AG04449 (cell line): ENCODE measurements around the gene DPAGT1.

Experiments used
- CTCF ChIA-PET: fragments of 350-600 bp; formaldehyde crosslinking; extraction: SDS; loops from one replicate; lab custom pipeline; 2021; ENCODE audit warnings: antibody characterized with exemption; lab: Yijun Ruan, JAX
- POLR2A ChIA-PET: fragments of 400-600, 350-600 bp; formaldehyde crosslinking; extraction: SDS; loops from one replicate; lab custom pipeline; 2020; ENCODE audit warnings: antibody characterized with exemption, inconsistent platforms; lab: Yijun Ruan, JAX
- DNase-seq: peaks from one replicate; pipeline ENCODE4 v3.0.0-alpha.2; 2010; ENCODE audit warnings: low read depth, low spot score
- H3K4me3 ChIP-seq: 2 replicates; pipeline ENCODE4 v1.5.1; 2011; ENCODE audit warnings: low read depth, mild to moderate bottlenecking, control low read depth, low read length
- TF ChIP-seq, protein P1 (sequence below): IDR thresholded peaks from one replicate; pipeline ENCODE4 v1.5.1; 2011; ENCODE audit warnings: mild to moderate bottlenecking, moderate library complexity, low read length, control low read depth, inconsistent platforms; ENCODE audit not compliant: insufficient read depth; ENCODE audit errors: missing control alignments

The DPAGT1 gene

DNA sequence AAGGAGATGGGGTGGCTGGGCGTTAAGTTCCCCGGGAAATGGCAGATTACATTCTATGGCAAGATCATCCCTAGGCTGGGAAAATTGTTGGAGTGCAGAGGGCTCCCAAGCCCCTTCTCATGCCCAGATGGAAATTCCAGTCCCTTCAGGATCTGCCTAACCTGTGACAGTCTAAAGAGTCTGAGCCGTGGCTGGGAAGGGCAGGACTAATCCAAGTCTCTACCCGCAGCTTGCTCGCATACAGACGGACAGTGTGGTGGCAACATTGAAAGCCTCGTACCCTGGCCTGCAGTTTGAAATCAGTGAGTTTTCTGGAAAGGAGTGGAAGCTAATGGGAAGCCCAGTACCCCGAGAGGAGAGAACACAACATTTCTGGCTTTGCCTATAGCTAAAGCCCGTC is 13.2 kb downstream of the DPAGT1 start:
- DNase-seq, result no peak
- TF ChIP-seq, protein P1, sequence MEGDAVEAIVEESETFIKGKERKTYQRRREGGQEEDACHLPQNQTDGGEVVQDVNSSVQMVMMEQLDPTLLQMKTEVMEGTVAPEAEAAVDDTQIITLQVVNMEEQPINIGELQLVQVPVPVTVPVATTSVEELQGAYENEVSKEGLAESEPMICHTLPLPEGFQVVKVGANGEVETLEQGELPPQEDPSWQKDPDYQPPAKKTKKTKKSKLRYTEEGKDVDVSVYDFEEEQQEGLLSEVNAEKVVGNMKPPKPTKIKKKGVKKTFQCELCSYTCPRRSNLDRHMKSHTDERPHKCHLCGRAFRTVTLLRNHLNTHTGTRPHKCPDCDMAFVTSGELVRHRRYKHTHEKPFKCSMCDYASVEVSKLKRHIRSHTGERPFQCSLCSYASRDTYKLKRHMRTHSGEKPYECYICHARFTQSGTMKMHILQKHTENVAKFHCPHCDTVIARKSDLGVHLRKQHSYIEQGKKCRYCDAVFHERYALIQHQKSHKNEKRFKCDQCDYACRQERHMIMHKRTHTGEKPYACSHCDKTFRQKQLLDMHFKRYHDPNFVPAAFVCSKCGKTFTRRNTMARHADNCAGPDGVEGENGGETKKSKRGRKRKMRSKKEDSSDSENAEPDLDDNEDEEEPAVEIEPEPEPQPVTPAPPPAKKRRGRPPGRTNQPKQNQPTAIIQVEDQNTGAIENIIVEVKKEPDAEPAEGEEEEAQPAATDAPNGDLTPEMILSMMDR, result no peak
- no peak overlapping the region for H3K4me3 ChIP-seq
- ChIA-PET POLR2A (no interaction called here), CTCF (interaction anchor here (1.0 kb wide), 1 partner anchor 195 kb away, joined by 3 read pairs; no protein-coding TSS in a partner anchor)

DNA sequence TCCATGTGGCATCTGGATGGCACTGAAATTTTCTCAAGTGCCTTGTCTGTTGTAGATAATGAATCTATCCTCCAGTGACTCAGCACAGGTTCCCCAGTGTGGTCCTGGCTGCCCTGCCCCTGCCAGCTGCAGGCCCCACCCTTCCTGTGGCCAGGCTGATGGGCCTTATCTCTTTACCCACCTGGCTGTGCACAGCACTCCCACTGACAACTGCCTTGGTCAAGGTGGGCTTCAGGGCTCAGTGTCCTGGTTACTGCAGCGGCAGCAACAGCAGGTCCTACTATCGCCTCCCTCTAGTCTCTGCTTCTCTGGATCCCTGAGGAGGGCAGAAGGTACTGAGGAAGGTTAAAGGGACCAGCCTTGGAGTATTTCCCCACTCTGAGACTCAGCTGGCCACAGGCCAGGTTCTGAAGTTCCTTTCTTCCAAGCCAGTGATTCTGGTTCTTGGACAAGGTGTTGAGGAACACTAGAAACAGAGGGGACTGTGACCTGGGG is 13.9 kb downstream of the DPAGT1 start:
- no peak for DNase-seq
- TF ChIP-seq, protein P1, result no peak
- ChIA-PET POLR2A (no interaction called here), CTCF (interaction anchor here (0.8 kb wide), 1 partner anchor 36 kb away, joined by 3 read pairs; no protein-coding TSS in a partner anchor)
- no peak overlapping the region for H3K4me3 ChIP-seq

DNA sequence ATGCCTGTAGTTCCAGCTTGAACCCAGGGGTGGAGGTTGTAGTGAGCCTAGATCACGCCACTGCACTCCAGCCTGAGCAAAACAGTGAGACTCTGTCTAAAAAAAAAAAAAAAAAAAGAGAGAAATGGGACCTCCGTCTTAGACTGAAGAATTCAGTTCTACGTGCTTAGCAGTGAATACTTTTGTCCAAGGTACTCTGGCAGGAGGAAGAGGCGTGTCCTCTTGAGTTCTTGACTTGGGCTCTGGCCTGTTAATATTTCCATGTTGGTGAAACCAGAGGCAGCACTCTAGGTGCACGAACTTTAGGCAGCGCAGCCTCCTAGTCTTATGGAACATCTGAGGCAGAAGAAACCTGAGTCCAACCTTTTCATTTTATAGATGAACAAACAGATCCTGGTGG is 14.5 kb downstream of the DPAGT1 start:
- ChIA-PET CTCF (interaction anchor here (0.8 to 2.7 kb wide), 3 partner anchors 8 to 37 kb away, joined by 3 to 24 read pairs (median 5); a partner anchor contains a TSS), POLR2A (no interaction called here)
- DNase-seq, result no peak
- TF ChIP-seq, protein P1, result no peak
- no peak overlapping the region for H3K4me3 ChIP-seq

DNA sequence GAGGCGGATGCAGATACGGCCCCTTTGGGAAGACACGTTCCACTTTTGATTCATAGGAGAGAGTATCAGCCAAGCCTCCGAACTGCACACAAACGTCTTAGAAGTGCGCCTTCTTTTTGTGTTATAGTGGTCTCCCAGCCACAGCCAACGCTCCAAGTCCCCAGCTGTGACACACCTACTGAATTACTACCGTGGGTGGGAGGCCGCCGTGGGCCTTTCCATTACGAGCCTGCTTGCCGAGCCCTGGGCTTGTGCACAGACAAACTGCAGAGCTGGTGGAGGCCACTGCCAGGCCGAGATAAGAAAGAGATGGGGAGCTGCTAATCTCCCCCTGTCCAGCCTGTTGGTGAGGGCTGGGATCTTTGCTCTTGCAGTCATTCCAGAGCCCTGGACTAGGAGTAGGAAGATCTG is 16.2 kb downstream of the DPAGT1 start:
- TF ChIP-seq, protein P1, result no peak
- CTCF ChIA-PET, result interaction anchor here (1.1 to 3.5 kb wide), 10 partner anchors 9 to 291 kb away, joined by 3 to 24 read pairs (median 5); partner anchors contain the start of gene VPS11

DNA sequence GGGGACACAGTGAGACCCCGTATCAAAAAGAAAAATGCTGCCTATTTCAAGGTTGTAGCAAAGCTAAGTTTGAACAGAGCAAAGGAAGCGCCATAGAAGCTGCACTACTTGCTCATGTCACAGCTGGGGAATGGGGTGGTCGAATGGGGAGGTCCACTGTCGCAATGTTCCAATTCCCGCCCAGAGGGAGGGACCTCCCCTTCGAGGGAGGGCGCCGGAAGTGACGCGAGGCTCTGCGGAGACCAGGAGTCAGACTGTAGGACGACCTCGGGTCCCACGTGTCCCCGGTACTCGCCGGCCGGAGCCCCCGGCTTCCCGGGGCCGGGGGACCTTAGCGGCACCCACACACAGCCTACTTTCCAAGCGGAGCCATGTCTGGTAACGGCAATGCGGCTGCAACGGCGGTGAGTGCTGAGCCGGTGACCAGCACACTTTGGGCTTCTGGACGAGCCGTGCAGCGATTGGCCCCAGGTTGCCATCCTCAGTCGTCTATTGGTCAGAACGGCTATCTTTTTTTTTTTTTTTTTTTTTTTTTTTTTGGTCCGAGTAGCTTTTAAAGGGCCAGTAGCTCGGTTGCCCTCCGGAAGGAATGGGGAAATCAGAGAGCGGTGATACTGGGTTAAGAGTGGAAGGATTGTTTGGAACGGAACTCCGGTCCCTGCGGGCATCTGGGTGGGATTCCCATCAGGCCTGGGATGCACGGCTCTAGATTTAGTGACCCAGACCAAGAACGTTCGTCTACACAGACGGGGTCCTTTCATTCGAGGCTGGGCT is 16.8 kb downstream of the DPAGT1 start, which contains the start of gene HMBS:
Gene HMBS (plus strand): TSS at position 219 of the 774 bp plus-strand sequence. CDS start 153 bp downstream, at position 372.
- TF ChIP-seq, protein P1, result no peak
- ChIA-PET CTCF (interaction anchor here (1.1 to 3.5 kb wide), 8 partner anchors 10 to 291 kb away, joined by 3 to 24 read pairs (median 6); partner anchors contain the start of gene VPS11), POLR2A (interaction anchor here (0.5 to 3.1 kb wide), 9 partner anchors 10 to 64 kb away, joined by 3 to 50 read pairs (median 4); partner anchors contain the start of genes ABCG4, C2CD2L, DPAGT1 and VPS11)
- peak within 1 kb of the TSS; percentile 94 for H3K4me3 ChIP-seq
- no peak for DNase-seq

More for the DNA sequence above, 16.2 kb downstream of the DPAGT1 start:
- POLR2A ChIA-PET, result interaction anchor here (0.5 to 3.1 kb wide), 9 partner anchors 9 to 49 kb away, joined by 3 to 50 read pairs (median 4); partner anchors contain the start of genes C2CD2L, DPAGT1 and VPS11
- peak overlapping the region; percentile 94 for H3K4me3 ChIP-seq
- DNase-seq, result no peak
